HG03460 (cell line): Measurements from ENCODE around the gene LGMN.

Source experiments
- ATAC-seq: cut with Tn5 transposase; IDR thresholded peaks from one replicate; pipeline ENCODE4 v1.9.1; 2021; ENCODE audit not compliant: unreplicated experiment

Gene LGMN

GRCh38 chr14:92655419-92656201 lies 92.8 kb downstream of the LGMN start:
- no peak for ATAC-seq

DNA sequence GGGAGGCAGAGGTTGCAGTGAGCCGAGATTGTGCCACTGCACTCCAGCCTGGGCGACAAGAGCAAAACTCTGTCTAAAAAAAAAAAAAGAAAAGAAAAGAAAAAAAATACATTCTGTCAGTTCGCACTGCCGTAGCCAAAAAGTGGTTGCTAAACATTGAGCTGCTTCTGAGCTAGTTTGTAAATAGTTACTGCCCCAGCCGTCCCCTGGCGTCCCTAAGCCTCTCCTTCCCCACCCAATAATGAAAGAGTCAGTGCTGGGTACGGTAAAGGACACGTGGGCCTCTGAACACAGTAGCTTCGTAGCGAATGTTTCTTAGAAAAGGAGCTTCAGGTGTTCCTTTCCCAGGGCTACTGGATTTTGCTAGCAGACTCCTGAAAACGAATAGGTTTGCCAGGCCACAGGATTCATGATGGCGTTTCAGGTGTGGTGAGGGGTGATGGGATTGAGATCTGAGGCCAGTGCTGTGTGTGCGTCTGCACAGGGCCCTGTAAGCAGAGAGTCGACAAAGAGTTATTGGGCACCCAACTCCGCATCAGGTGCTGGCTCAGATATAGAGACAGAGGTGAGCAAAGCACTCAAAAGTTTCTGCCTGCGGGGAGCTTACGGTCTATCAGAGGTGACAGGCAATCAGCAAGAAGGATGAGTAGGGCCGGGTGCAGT lies 94.1 kb downstream of the LGMN start:
- no peak for ATAC-seq
